Globus pallidus (tissue), 1 donor: ENCODE data around the gene EFCAB10.
"Not testable (repeated sequence)": the region's sequence is repeated elsewhere in the genome, so short reads cannot be mapped to it uniquely, and the experiment has no call there.

Source experiments
- DNase-seq: peaks from one replicate; pipeline ENCODE4 v3.0.0-alpha.2; 2015; ENCODE audit warnings: low spot score

EFCAB10 gene

DNA sequence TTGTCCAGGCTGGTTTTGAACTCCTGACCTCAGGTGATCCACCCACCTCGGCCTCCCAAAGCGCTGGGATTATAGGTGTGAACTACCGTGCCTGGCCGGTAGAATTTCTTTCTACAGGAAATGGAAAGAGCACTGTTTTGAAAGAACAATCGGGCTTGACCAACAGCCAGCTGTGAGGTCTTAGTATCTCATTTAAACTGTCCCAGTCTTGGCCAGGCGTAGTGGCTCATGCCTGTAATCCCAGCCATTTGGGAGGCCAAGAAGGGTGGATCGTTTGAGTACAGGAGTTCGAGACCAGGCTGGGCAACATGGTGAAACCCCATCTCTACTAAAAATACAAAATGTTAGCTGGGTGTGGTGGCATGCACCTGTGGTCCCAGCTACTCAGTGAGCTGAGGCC is 17.8 kb upstream of the EFCAB10 start:
- not testable (repeated sequence) for DNase-seq

GRCh38 chr7:105596866-105597265 is 15.6 kb upstream of the EFCAB10 start:
- no peak for DNase-seq

DNA sequence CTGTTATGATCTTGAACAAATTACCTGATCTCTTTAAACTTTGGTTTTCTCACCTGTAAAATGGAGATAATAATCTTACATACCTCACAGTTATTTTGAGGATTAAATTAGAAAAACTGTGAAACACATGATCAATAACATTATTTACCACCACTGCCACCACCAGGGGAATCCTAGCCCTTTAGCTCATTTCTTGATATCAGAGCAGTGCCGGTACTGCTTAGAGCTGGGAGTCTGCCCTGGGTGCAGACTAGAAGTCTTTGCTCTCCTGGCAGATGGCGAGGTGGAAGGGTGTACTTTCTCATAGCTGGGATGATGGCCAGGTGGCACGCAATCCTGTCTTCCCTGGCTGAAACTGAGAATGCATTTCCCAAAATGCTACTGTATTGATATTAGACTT is 12.7 kb upstream of the EFCAB10 start:
- no peak for DNase-seq

GRCh38 chr7:105591522-105591921 is 10.2 kb upstream of the EFCAB10 start:
- DNase-seq: no peak

- no peak for DNase-seq
Measured at GRCh38 chr7:105590793-105591192, 9.5 kb upstream of the EFCAB10 start.

DNA sequence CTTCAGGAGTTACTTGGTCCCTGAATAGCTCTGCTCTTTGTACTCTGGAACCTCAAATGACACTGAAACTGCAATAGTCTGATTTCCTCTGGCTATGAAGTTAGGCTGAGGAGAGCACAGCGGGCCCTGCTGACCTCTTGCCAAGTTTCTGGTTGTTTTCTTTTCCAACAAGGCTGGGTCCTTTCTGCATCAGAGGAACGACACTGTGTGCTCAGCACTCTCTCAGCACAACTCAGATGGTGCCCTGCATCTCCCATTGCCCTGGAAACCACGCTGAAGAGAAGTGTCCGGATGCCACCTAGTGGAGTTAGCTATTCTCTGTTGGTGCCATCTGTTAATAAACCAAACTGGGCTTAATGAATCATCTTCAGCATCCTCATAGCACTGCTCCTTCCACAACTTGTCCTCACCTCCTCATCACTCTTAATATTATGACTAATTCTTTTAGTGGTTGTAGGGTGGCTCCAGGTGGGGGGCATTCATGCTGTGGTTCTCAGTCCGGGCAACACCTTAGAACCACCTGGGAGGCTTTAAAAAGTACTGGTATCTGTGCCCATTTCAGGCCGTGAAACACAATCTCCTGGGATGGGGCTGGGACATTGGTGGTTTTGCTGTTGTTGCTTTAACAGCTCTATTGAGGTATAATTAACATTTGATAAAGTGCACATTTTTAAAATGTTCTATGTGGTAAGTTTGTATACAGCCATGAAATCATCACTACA is 8.2 kb upstream of the EFCAB10 start:
- DNase-seq: peak; percentile 84

DNA sequence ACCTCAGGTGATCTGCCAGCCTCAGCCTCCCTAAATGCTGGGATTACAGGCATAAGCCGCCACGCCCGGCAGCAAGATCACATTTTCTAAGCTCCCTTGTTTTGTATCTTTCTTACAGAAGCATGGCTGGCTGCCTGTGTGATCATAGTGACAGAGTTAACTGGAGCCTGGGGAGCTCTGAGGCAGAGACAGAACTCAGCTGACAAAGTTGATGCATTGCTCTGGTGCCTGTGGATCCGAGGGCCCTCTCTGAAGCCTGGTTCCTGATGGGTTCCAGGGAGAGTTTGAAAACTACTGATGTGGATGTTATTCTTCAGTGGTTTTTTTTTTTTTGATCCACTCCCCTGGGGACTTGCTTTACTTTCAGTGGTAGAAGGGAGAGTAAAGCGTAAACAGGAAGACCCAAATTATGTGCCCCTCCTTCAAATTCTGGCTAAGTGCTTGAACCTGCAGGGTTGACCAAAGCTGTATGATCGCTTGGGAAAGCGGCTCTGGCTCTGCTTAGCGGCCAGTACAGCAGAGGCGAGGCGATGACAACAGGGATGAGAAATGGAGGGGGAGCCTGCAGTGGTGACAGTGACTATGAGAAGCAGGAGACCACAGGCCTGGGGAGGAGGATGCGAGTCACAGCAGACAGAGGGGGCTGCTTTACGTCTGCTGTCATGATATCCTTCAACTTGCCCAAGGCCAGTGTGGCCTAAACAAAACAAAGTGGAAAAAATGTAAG is 6.8 kb upstream of the EFCAB10 start:
- no peak for DNase-seq

GRCh38 chr7:105585850-105586500 is 4.7 kb upstream of the EFCAB10 start:
- no peak for DNase-seq

DNA sequence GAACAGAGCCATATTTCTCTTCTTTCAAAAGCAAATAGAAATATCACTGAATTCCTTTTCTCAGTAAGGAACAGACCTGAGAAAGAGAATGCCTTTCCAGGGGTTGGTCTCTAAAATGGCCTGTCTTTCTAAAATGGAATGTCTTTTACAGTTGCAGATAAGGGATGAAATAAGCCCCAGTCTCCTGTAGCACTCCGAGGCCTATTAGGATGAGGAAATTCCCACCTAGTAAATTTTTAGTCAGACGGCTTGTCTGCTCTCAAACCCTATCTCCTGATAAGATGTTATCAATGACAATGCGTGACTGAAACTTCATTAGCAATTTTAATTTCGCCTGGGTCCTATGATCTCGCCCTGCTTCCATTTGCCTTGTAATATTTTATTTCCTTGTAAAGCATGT is 2.9 kb upstream of the EFCAB10 start:
- no peak for DNase-seq

DNA sequence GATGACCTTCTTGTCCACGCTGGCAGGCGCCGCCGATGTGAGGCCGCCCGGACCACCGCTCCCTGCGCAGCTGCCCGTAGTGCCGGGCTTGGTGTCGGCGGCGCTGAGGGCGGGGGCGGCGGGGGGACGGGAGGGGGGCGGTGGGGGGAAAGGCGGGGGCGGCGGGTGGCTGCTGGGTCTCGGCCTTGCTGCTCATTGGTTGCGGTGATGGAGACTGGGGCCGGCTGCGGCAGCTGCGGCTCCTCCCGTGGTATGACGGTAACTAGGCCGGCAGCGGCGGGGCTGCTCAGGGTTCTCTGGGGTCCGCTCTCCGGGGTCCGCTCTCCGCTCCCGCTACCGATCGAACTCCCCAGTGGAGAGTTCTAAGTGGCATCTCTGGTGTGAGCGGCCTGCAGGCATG is 1.8 kb upstream of the EFCAB10 start:
- DNase-seq: no peak

DNA sequence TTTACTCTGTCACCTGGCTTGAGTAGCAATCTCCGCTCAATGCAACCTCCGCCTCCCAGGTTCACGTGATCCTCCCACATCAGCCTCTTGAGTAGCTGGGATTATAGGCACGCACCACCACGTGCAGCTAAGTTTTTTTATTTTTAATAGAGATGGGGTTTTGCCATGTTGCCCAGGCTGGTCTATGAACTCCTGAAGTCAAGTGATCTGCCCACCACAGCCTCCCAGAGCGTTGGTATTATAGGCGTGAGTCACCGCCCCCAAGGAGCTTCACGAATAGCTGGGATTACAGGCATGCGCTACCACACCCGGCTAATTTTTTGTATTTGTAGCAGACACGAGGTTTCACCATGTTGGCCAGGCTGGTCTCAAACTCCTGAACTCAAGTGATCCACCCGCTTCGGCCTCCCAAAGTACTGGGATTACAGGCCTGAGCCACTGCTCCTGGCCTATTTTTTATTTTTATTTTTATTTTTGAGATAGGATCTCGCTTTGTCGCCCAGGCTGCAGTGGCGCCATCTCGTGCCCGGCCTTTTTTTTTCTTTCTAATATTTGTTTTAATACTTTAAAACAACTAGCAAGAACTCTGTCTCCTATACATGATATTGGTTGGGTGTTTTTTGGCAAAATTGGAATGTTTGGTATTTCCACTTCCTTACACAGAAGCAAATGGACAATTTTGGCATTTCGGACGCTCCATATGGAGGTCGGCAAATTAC is 1.1 kb downstream of the EFCAB10 start:
- no peak for DNase-seq

- DNase-seq: no peak
Measured at GRCh38 chr7:105578496-105578895, 2.8 kb downstream of the EFCAB10 start.

DNA sequence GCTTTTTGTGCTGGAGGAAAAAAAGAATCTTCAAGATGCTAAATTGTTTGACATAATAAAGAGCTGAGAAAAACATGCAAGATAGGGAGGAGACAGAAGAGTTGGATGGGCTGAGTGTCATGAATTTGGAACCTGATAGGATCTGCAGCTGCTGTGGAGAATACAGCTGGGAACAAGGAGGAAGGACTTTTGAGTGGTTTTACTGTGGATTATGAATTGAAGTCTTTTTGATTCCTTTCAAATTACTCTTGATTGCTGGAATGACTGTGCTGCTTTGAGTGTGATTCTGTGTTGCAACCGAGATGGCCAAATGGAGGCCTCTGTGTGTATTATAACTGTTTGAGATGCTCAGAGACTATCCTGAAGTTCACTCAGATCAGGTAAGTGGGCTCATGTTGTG is 4.0 kb downstream of the EFCAB10 start:
- no peak for DNase-seq

- no peak for DNase-seq
Measured at GRCh38 chr7:105571891-105572290, 9.4 kb downstream of the EFCAB10 start.

- DNase-seq: no peak
Measured at GRCh38 chr7:105567821-105568220, 13.5 kb downstream of the EFCAB10 start.

GRCh38 chr7:105567024-105567423 is 14.3 kb downstream of the EFCAB10 start:
- peak; percentile 32 for DNase-seq

DNA sequence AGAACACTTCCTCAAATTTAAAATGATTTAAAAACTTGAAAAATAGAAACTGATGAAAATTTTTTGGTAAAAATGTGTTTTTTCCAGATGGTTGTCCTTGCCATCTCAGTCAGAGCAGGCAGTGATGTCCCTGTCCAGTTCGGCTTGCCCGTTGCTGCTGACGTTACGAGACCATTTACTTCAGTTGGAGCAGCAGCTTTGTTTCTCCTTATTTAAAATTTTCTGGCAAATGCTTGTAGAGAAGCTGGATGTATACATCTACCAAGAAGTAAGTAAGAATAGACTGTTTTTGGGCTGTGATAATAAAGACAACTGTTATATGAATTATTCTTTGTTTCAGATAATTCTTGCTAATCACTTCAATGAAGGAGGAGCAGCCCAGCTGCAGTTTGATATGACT is 16.1 kb downstream of the EFCAB10 start:
- DNase-seq: peak; percentile 47

DNA sequence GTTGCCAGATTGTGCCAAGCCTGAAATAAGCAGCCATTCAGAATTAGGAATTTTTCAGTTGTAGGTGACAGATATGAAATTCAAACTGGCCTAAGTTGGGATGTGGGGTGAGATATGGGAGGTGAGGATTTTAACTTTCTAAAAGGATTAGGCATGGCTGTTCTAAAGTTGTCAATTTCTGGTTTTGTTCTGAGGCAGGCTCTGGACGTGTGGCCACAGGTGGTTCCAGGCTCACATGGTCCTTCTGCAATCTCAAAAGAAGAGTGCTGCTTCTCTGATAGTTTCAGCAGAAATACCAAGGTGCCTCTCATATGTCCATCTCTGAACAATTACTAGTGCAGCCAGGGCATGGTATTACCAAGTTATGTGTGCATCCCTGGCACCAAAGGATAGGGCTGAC is 21.4 kb downstream of the EFCAB10 start:
- DNase-seq: no peak

GRCh38 chr7:105538339-105538738 is 43.0 kb downstream of the EFCAB10 start:
- no peak for DNase-seq

GRCh38 chr7:105532709-105533460 is 48.4 kb downstream of the EFCAB10 start:
- no peak for DNase-seq

DNA sequence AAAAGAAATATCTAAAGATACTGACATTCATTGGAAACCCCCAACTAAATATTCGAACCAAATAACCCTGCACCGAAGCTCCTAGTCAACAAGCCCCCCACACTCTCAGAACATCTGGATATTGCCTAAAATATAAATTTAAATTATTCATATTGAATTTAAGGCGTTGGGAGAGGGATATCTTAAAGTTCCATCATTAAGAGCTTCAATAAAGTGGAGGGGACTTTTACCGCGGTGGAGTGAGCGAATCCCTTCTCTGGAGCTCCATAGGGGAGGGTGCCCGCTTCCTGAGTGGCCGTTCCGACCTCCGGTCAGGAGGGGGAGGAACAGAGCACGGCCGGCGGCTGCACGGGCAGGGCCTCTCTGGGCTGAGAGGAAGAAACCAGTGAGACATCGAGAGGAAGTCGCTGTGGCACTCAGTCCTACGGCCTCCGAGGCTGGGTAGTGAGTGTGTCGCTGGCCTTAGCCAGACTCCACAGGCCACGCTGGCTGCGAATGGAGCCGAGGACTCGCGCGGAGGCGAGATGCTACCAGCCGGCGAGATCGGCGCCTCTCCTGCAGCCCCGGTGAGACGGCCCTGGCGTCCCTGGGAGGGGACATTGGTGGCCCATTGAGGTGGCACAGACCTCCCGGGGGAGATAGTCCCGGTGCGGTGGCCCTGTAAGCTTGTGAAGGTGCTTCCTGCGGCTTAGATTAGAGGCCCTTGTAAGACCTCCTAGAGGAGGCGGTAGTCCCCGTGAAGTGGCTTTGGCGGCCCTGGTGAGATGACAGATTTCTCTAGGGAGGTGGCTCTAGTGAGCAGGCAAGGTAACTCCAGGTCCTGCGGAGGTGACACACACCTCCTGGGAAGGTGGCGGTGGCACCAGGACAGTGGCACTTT is 49.3 kb downstream of the EFCAB10 start, which contains the start of gene RINT1:
TSS of gene RINT1 (plus strand) at position 410 of the 880 bp plus-strand sequence. CDS start at position 525, 115 bp downstream.
- peak; percentile 91 for DNase-seq
